Heart left ventricle (tissue), 16 donors: Measurements from ENCODE around the gene PLAC9. TPM values are rescaled to one million over a fixed set of nuclear protein-coding genes. Genes with fewer than 3 reads are reported as not detected.
A peak's percentile ranks its signal among the peaks of the same experiment; 100 is the strongest.

Experiments
- ATAC-seq, 4 donors: fragments of 200-7000 bp; cut with Tn5 transposase; one replicate each; pipeline ENCODE4 v1.9.1; 2020 to 2022; ENCODE audit warnings: moderate library complexity in 4 of 4, mild to moderate bottlenecking in 3 of 4, moderate number of reproducible peaks in 1 of 4
- DNase-seq, 5 donors: peaks; one replicate each; pipeline ENCODE4 v3.0.0-alpha.2; 2020
- H3K27ac ChIP-seq, 12 donors: fragments of 200-600 bp; sonication (generic) in 4 of 12; one replicate each; pipeline versions ENCODE4 v1.5.0 to v1.8.0; 2016 to 2022; ENCODE audit warnings: mild to moderate bottlenecking in 2 of 12
- H3K27me3 ChIP-seq, 9 donors: fragments of 200-600 bp; sonication (generic) in 2 of 9; one replicate each; pipeline versions ENCODE4 v1.5.1 to v1.8.0; 2016 to 2022; ENCODE audit warnings: mild to moderate bottlenecking in 3 of 9
- H3K36me3 ChIP-seq, 9 donors: fragments of 200-600 bp; sonication (generic) in 2 of 9; one replicate each; pipeline versions ENCODE4 v1.5.0 to v1.8.0; 2018 to 2022; ENCODE audit warnings: mild to moderate bottlenecking in 2 of 9
- H3K4me1 ChIP-seq, 12 donors: fragments of 200-600 bp; sonication (generic) in 4 of 12; one replicate each; pipeline versions ENCODE4 v1.5.0 to v1.8.0; 2016 to 2022; ENCODE audit warnings: mild to moderate bottlenecking in 3 of 12
- H3K4me3 ChIP-seq, 12 donors: fragments of 200-600 bp; sonication (generic) in 4 of 12; one replicate each; pipeline versions ENCODE4 v1.5.0 to v1.8.0; 2017 to 2022; ENCODE audit warnings: mild to moderate bottlenecking in 9 of 12, moderate library complexity in 4 of 12
- H3K9me3 ChIP-seq, 12 donors: fragments of 200-600 bp; sonication (generic) in 4 of 12; one replicate each; pipeline versions ENCODE4 v1.5.0 to v1.8.0; 2016 to 2022; ENCODE audit warnings: mild to moderate bottlenecking in 1 of 12
- POLR2A ChIP-seq, 2 donors: fragments of 450-650 bp; IDR thresholded peaks; one replicate each; pipeline ENCODE4 v1.6.1; 2017; ENCODE audit warnings: antibody characterized with exemption in 2 of 2, mild to moderate bottlenecking in 2 of 2, moderate library complexity in 2 of 2
- WGBS, 4 donors: extraction: QIAGEN DNeasy Blood & Tissue Kit in 2 of 4; methylation state at CpG; one replicate each; pipeline versions ENCODE4 v1.1.5 to v1.1.7; 2013 to 2018; 5-methylcytosine and 5-hydroxymethylcytosine counted together
- intact Hi-C, 10 donors: fragments of 100-400 bp; cut with DNase I; formaldehyde crosslinking; loops; one replicate each; pipeline versions ENCODE4 v1.11.1 to v1.14.2; 2022
- polyA plus RNA-seq, 2 donors: library from polyadenylated mRNA; stranded (reverse); fragments of 200-250 nt; gene quantifications; one replicate each; pipeline ENCODE4 v1.2.3, GENCODE V29; 2013
- total RNA-seq, 9 donors: library from RNA; depleted of rRNA in 2 of 9; stranded (reverse); fragments of >200 nt in 2 of 9; fragmentation: NEBNext Ultra II Directional in 3 of 9; extraction: Animal tissue kit (Norgen Biotek cat#: 25700) in 3 of 9; gene quantifications; one replicate each; pipeline versions ENCODE4 v1.1.0 to v1.2.4, GENCODE V29; 2016 to 2023
- TF ChIP-seq, protein P1 (sequence below), 12 donors: fragments of 200-600 bp; sonication (generic) in 4 of 12; IDR thresholded peaks; one replicate each; pipeline versions ENCODE4 v1.5.0 to v1.8.0; 2018 to 2022; ENCODE audit warnings: antibody characterized with exemption in 12 of 12, mild to moderate bottlenecking in 5 of 12
- donor health status: ischemic (EF 13 %, LVEDD 7.1; RV severe dilation, severe dysfunction).
- donor health status: healthy with polysubstance abuse.
- donor health status: DM: no; HTN: yes; CAD: no.
- donor health status: DM: no; HTN: no; CAD: no.
- donor health status: ischemic (EF 25% LVEDD 6.9; RV normal size, moderate dysfunction).
- donor health status: ischemic (EF 25% LVEDD 5.7; RV mildly dilated, moderate dysfunction).
- donor health status: healthy.
- donor health status: DM: yes; HTN: yes; CAD: no.
- donor health status: ischemic (EF 35%, LVEDD 5.7; RV mildly dilated, moderate dysfunction).
- donor health status: nonischemic (EF 11% LVEDD 7.7; RV severe dilation, severe dysfunction).
- donor health status: DM: yes; HTN: yes; CAD: no.
- donor health status: PGD.
- donor health status: ischemic (EF 29% LVEDD 5.4; RV normal size, mild dysfunction).
- donor health status: nonischemic (EF 23%, LVEDD 6.1; RV moderate dilation, normal function).

PLAC9 gene
- total and polyA plus RNA-seq, 11 donors, result 16.5 to 51.6 (median 26.5) TPM

DNA sequence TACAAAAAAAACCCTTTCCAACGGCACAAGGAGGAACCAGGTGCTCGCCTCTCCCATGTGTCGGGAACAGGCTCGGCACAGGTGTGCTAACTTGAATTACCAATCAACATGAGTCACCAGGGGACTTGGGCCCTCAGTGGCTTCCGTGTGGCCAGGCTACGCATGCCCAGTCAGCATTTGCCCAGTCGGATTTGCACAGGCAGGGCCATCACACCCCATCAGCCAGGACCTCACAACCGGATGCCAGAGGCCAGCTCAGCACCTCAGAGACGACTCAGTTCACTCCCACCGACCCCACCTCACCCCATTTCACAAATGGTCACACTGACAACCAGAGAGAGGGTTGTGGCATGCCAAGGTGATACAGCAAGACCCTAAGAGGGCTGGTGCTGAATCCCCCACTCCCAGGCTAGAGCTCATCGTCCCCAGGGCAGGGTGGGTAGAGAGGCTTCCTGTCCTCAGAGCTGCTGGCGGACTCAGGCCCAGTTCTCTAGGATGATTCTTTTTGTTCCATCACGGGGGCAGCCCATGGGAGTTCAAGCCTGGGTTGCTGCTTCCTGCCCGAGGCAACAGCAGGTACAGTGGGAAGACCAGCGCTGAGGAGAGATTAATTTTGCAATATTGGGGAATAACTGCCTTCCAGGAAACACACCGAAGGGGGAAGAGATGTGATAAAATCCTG lies 59.2 kb downstream of the PLAC9 start:
- H3K36me3 ChIP-seq, result peaks cover 0 to 12% (median 0%) of the 10 kb centered on the region in 9 donors
- TF ChIP-seq, protein P1, sequence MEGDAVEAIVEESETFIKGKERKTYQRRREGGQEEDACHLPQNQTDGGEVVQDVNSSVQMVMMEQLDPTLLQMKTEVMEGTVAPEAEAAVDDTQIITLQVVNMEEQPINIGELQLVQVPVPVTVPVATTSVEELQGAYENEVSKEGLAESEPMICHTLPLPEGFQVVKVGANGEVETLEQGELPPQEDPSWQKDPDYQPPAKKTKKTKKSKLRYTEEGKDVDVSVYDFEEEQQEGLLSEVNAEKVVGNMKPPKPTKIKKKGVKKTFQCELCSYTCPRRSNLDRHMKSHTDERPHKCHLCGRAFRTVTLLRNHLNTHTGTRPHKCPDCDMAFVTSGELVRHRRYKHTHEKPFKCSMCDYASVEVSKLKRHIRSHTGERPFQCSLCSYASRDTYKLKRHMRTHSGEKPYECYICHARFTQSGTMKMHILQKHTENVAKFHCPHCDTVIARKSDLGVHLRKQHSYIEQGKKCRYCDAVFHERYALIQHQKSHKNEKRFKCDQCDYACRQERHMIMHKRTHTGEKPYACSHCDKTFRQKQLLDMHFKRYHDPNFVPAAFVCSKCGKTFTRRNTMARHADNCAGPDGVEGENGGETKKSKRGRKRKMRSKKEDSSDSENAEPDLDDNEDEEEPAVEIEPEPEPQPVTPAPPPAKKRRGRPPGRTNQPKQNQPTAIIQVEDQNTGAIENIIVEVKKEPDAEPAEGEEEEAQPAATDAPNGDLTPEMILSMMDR (IDR thresholded peaks at IDR 0.05), result no peak
- TF ChIP-seq POLR2A (IDR thresholded peaks at IDR 0.05), result no peak
- intact Hi-C loops, result no loop called here
- DNase-seq, result peak in 1 of 5 donors; percentile 60
- no peak for ATAC-seq
- no peaks in the 10 kb centered on the region for H3K27me3 ChIP-seq
- H3K27ac ChIP-seq, result peak overlapping the region in 4 of 12 donors; percentile 22 to 46 (median 41)
- peaks cover 10 to 98% (median 81%) of the 10 kb centered on the region in 12 donors for H3K4me1 ChIP-seq
- 69 to 73% (median 70%) methylated on average over 14 to 16 of the region's 16 CpGs for WGBS, 4 donors
- peaks cover 0 to 9% (median 0%) of the 10 kb centered on the region in 12 donors for H3K9me3 ChIP-seq
- no peak overlapping the region for H3K4me3 ChIP-seq

DNA sequence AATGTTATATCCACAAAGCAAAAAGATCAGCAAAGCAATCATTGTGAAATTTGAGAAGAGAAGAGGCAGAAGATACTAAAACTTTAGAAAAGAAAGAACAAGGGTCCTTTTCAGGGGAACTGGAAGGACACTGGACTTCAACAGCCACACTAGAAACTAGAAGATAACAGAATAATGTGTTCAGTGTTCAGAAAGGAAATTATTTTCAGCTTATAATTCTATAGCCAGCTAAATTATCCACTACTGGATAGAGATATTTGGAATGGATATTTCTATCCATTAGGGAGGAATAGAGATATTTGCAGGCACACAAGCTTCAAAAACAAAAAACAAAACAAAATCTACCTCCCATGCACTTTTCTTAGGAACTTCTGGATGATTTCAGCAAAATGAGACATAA lies 60.0 kb downstream of the PLAC9 start:
- no peak for TF ChIP-seq POLR2A (IDR thresholded peaks at IDR 0.05)
- TF ChIP-seq, protein P1 (IDR thresholded peaks at IDR 0.05), result no peak
- Histone ChIP-seq H3K27me3 (no peaks in the 10 kb centered on the region), H3K4me1 (peaks cover 11 to 98% (median 81%) of the 10 kb centered on the region in 12 donors), H3K9me3 (peaks cover 0 to 9% (median 0%) of the 10 kb centered on the region in 12 donors), H3K27ac (peak overlapping the region in 1 of 12 donors; percentile 22), H3K4me3 (no peak overlapping the region), H3K36me3 (peaks cover 0 to 12% (median 0%) of the 10 kb centered on the region in 9 donors)
- ATAC-seq, result no peak
- DNase-seq, result no peak
- intact Hi-C loops, result no loop called here

DNA sequence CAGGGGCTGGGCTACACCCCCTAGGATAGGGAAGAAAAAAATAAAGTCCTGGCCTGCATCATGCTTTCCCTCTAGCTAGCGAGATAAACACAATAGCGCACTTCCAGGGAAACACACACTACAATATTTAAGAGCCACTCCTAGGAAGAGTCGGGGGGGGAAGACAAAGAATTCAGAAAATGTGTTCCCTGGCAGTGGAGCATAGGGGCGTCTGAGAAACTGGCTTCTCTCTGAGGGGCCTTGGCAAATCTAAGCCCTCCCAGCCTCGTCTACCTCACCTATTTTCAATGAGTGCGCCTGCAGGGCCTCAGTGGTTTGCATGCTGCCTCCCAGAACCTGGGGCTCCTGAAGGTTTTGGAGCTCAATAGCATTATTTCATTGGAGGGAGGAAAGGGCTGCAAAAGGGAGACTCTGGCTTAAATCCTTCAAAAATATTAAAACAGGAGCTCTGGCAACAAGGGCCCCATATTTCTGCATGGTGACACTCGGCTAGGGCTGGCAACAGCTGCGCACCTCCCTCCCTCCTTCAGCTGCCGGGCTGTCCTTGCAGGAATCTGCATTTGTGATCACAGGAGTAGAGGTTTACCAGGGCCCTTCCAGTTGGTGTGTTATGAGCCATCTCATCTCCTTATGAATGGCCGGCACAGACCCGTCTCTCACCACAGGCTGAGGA lies 62.0 kb downstream of the PLAC9 start:
- WGBS, 4 donors, result 36 to 56% (median 51%) methylated on average over 9 to 11 of the region's 11 CpGs

More for the DNA sequence above, 62.0 kb downstream of the PLAC9 start:
- Histone ChIP-seq H3K9me3 (peaks cover 0 to 9% (median 0%) of the 10 kb centered on the region in 12 donors), H3K4me3 (no peak overlapping the region), H3K27ac (peak overlapping the region in 11 of 12 donors; percentile 22 to 100 (median 99)), H3K4me1 (peaks cover 12 to 98% (median 81%) of the 10 kb centered on the region in 12 donors), H3K36me3 (peaks cover 0 to 12% (median 0%) of the 10 kb centered on the region in 9 donors), H3K27me3 (no peaks in the 10 kb centered on the region)
- DNase-seq, result no peak
- intact Hi-C loops, result no loop called here
- TF ChIP-seq, protein P1 (IDR thresholded peaks at IDR 0.05), result no peak
- TF ChIP-seq POLR2A (IDR thresholded peaks at IDR 0.05), result no peak
- ATAC-seq, result no peak

Other genes with a start within 250 kb of the PLAC9 start
- 1 to 10 TPM in 5 of 9 donors, under 1 TPM in 3, not detected in 1; 0.21 to 1.9 (median 1.1) TPM for gene SFTPD, start 183.6 kb upstream of the PLAC9 start, total RNA-seq
- gene SFTPD, start 183.6 kb upstream of the PLAC9 start, polyA plus RNA-seq, result under 1 TPM; 0.12 to 0.27 TPM
- gene TMEM254, start 54.1 kb upstream of the PLAC9 start, total RNA-seq, result 10 to 100 TPM in 3 of 9 donors, 1 to 10 TPM in 6; 4.7 to 13.4 (median 7.0) TPM
- gene TMEM254, start 54.1 kb upstream of the PLAC9 start, polyA plus RNA-seq, result 1 to 10 TPM; 6.4 to 8.1 TPM
- gene ANXA11, start 72.8 kb downstream of the PLAC9 start, total RNA-seq, result 100 to 1,000 TPM; 281 to 440 (median 368) TPM
- 100 to 1,000 TPM; 152 to 487 TPM for gene ANXA11, start 72.8 kb downstream of the PLAC9 start, polyA plus RNA-seq
- 1 to 10 TPM in 1 of 9 donors, under 1 TPM in 3, not detected in 5; 0.07 to 1.1 (median 0.46) TPM for gene MAT1A, start 156.9 kb downstream of the PLAC9 start, total RNA-seq
- gene MAT1A, start 156.9 kb downstream of the PLAC9 start, polyA plus RNA-seq, result not detected
- gene DYDC1, start 224.0 kb downstream of the PLAC9 start, total RNA-seq, result not detected
- gene DYDC1, start 224.0 kb downstream of the PLAC9 start, polyA plus RNA-seq, result not detected
- gene DYDC2, start 224.1 kb downstream of the PLAC9 start, total RNA-seq, result not detected
- gene DYDC2, start 224.1 kb downstream of the PLAC9 start, polyA plus RNA-seq, result not detected